KMS-11 (cell line): ENCODE data around the gene BCAP31.

ENCODE experiments used
- H2AFZ ChIP-seq: fragments of 200-600 bp; sonication (generic); 2 replicates; pipeline ENCODE4 v1.6.1; 2016; ENCODE audit warnings: antibody characterized with exemption, mixed run types, low read depth
- H3K27ac ChIP-seq: fragments of 200-600 bp; sonication (generic); 2 replicates; pipeline ENCODE4 v1.6.1; 2016; ENCODE audit warnings: mild to moderate bottlenecking, mixed run types
- H3K27me3 ChIP-seq: fragments of 200-600 bp; sonication (generic); 2 replicates; pipeline ENCODE4 v1.6.1; 2017; ENCODE audit warnings: mild to moderate bottlenecking, low read depth, mixed run types, moderate library complexity; ENCODE audit not compliant: insufficient read depth
- H3K36me3 ChIP-seq: fragments of 200-600 bp; sonication (generic); 2 replicates; pipeline ENCODE4 v1.6.1; 2017; ENCODE audit warnings: mild to moderate bottlenecking, mixed run types; ENCODE audit not compliant: insufficient read depth
- H3K4me1 ChIP-seq: fragments of 200-600 bp; sonication (generic); 2 replicates; pipeline ENCODE4 v1.6.1; 2016; ENCODE audit warnings: mild to moderate bottlenecking, low read depth, mixed run types; ENCODE audit not compliant: poor library complexity, severe bottlenecking
- H3K4me2 ChIP-seq: fragments of 200-600 bp; sonication (generic); 2 replicates; pipeline ENCODE4 v1.7.0; 2016; ENCODE audit warnings: mild to moderate bottlenecking, mixed run types
- H3K4me3 ChIP-seq: fragments of 200-600 bp; sonication (generic); IDR thresholded peaks from 2 replicates; pipeline ENCODE4 v1.6.1; 2017; ENCODE audit warnings: low read depth, low read length, mixed read lengths; ENCODE audit not compliant: insufficient read depth
- H3K79me2 ChIP-seq: fragments of 200-600 bp; sonication (generic); 2 replicates; pipeline ENCODE4 v1.6.1; 2016; ENCODE audit warnings: low read depth, mixed run types; ENCODE audit not compliant: insufficient read depth
- H3K9ac ChIP-seq: fragments of 200-600 bp; sonication (generic); 2 replicates; pipeline ENCODE4 v1.6.1; 2016; ENCODE audit warnings: mild to moderate bottlenecking, mixed run types
- H4K20me1 ChIP-seq: fragments of 200-600 bp; sonication (generic); 2 replicates; pipeline ENCODE4 v1.6.1; 2016; ENCODE audit warnings: mild to moderate bottlenecking, mixed run types; ENCODE audit not compliant: insufficient read depth
- TF ChIP-seq, protein P1 (sequence below): fragments of 200-600 bp; sonication (generic); conservative IDR thresholded peaks from 2 replicates; pipeline ENCODE4 v1.6.1; 2017; ENCODE audit warnings: low read depth, mild to moderate bottlenecking, antibody characterized with exemption, low read length, moderate library complexity, mixed read lengths

BCAP31 gene

DNA sequence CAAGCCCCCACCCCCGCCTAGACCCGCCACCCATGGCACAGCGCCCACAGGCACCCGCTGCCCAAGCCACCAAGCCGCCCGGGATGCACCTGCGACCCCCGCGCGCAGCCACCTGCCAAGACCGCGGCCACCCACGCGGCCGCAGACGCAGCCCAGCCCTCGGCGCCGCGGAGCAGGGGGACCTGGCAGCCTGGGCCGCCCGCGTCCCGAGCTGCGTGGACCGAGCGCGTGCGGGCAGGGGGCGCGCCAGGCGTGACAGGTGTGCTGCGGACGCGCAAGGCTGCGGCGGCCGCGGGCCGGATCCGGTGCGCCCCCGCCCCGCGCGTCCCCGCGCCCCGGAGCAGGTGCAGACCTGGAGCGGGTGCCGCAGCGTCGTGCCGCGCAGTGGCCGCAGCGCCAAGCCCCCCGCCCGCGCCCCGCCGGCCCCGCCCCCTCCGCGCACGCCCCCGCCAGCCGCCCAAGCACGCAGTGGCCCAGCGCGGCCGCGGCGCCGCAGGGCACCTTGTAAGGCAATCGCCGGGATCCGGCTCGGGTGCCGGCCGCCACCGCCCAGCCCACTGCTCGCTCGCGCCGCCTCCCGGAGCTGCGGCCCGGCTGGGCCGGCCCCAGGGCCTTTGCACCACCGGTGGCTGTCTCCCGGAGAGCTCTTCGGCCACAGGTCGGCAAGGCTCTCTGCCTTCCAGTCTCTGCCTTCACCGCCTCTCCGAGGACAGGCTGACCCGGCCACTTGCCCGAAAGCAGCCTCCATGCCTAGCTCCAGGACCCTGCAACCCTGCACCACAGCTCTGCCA lies 50.6 kb downstream of the BCAP31 start, which contains the start of gene PNCK:
Gene PNCK, minus strand, starts transcription at position 386 of the 791 bp plus-strand sequence. CDS start 737 bp downstream, outside the sequence.
- Histone ChIP-seq H2AFZ (no peak within 1 kb of the TSS), H4K20me1 (no peaks in the 10 kb centered on the region), H3K9ac (no peak within 1 kb of the TSS), H3K4me3 (no peak within 1 kb of the TSS), H3K36me3 (no peaks in the 10 kb centered on the region), H3K27ac (no peak within 1 kb of the TSS), H3K4me2 (no peak within 1 kb of the TSS), H3K27me3 (no peaks in the 10 kb centered on the region), H3K4me1 (no peaks in the 10 kb centered on the region), H3K79me2 (no peaks in the 10 kb centered on the region)
- TF ChIP-seq, protein P1, sequence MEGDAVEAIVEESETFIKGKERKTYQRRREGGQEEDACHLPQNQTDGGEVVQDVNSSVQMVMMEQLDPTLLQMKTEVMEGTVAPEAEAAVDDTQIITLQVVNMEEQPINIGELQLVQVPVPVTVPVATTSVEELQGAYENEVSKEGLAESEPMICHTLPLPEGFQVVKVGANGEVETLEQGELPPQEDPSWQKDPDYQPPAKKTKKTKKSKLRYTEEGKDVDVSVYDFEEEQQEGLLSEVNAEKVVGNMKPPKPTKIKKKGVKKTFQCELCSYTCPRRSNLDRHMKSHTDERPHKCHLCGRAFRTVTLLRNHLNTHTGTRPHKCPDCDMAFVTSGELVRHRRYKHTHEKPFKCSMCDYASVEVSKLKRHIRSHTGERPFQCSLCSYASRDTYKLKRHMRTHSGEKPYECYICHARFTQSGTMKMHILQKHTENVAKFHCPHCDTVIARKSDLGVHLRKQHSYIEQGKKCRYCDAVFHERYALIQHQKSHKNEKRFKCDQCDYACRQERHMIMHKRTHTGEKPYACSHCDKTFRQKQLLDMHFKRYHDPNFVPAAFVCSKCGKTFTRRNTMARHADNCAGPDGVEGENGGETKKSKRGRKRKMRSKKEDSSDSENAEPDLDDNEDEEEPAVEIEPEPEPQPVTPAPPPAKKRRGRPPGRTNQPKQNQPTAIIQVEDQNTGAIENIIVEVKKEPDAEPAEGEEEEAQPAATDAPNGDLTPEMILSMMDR: no peak

- no peak overlapping the region for H3K4me3 ChIP-seq
- no peak overlapping the region for H3K9ac ChIP-seq
- H3K79me2 ChIP-seq: no peaks in the 10 kb centered on the region
- no peaks in the 10 kb centered on the region for H3K36me3 ChIP-seq
- no peaks in the 10 kb centered on the region for H4K20me1 ChIP-seq
- TF ChIP-seq, protein P1: no peak
- no peak overlapping the region for H2AFZ ChIP-seq
- no peaks in the 10 kb centered on the region for H3K27me3 ChIP-seq
- no peak overlapping the region for H3K4me2 ChIP-seq
- no peak overlapping the region for H3K27ac ChIP-seq
- H3K4me1 ChIP-seq: no peaks in the 10 kb centered on the region
These were observed 51.4 kb downstream of the BCAP31 start for GRCh38 chrX:153672531-153673427.

DNA sequence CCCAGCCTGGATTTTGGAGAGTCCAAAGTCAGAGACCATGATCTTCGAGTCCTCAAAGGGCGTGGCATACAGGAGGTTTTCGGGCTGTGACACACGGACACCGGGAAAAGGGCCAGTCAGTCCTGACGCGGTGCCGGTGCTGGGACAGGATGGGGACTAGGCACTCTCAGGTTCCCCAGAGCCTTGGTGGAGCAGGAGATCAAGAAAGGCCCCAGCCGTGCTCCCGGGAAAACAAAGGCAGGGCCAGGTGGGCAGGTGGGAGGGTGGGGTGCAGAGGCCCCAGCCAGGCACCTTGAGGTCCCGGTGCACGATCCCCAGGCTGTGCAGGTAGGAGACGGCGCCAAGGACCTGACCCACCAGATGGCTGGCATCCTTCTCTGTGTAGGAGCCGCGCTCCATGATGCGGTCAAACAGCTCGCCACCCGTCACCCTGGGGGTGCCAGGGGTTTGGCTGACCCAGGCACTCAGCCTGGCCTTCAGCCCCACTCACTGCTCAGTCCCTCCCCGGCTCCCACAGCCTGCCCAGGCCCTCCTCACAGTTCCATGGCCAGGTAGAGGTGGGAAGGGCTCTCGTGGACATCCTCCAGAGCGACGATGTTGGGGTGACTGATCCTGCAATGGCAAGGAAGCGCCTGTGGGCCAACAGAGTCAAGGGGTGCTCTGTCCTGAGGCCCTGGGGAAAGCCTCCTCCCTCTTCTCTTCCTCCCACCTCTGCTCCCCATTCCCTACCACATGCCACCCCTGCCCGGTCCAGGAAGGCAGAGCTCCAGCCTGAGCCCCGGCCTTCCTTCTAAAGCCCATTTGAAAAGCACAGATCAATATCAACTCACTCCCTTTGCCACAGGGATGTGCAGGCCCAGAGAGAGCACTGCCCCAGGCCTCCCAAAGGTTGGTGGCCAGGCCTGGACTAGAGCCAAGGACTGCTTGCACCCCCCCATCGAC lies 52.3 kb downstream of the BCAP31 start:
- Histone ChIP-seq H3K27ac (no peak overlapping the region), H3K9ac (no peak overlapping the region), H3K36me3 (no peaks in the 10 kb centered on the region), H3K4me2 (no peak overlapping the region), H3K4me3 (no peak overlapping the region), H3K79me2 (no peaks in the 10 kb centered on the region), H4K20me1 (no peaks in the 10 kb centered on the region), H3K4me1 (no peaks in the 10 kb centered on the region), H3K27me3 (no peaks in the 10 kb centered on the region), H2AFZ (no peak overlapping the region)
- TF ChIP-seq, protein P1: no peak
